ENCODE measurements around the gene NFKB2. TPM values are rescaled to one million over a fixed set of nuclear protein-coding genes. Genes with fewer than 3 reads are reported as not detected.

The NFKB2 gene
- total and polyA plus RNA-seq, 2 of the 4 experiments (the other 2 are of a cell fraction), result 16.1 to 32.3 TPM

DNA sequence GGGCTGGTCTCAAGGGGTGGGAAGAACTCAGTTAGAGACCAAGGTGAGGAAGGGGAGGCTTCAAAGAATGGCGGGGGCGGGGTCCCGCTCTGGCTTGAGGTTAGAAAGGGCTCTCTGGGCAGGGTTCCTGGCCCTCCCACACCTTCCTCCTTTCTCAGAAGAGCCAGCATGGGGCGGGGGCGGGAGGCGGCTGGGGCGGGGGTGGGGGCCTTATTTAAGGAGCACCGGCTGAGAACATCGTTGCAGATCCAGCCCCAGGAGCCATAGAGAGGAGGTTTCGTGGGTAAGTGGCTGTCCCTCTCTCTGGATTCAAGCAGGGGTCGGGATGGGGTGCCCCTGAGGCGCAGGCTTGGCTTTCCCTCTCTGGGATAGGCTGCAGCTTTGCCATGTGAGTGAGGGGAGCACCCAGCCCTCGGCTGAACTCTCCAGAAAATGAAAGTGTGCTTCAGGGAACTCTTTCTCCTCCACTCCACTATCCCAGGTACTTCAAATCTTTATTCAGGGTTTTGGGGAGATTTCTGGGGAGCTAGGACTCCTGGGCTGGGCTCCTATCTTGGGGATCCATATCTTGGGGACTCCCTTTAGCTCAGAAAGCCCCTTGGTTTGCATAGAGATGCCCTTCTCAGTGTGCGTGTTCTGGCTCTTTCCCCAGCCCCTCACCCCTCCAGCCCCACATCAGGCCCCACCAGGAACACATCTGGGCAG is 40.2 kb downstream of the NFKB2 start:
- peak overlapping the region; percentile 7; the same call in 1 of the 2 replicates for H3K4me3 ChIP-seq (ENCODE audit: insufficient read depth, low read depth, low read length)
- no peak overlapping the region; the same call in 1 of the 2 replicates for H3K4ac ChIP-seq (ENCODE audit: low read depth, low read length)
- H3K79me1 ChIP-seq (ENCODE audit: low read depth in 1 of 2, low read length in 2 of 2), result peaks cover 6 to 14% of the 10 kb centered on the region in 2 experiments; a peak in 3 of 4 replicates
- no TSS peak for BruUV-seq (replicated peaks)
- intact Hi-C loops (cut with micrococcal nuclease), result no loop called here
- no peak for ATAC-seq (ENCODE audit: low read depth)
- no peak overlapping the region for H2BK5ac ChIP-seq (ENCODE audit: low read depth, low read length, poor library complexity, severe bottlenecking)
- peak overlapping the region; percentile 87 for H4K5ac ChIP-seq (ENCODE audit: low read depth, low read length)
- peak overlapping the region; percentile 48 for H3K9ac ChIP-seq (ENCODE audit: low read depth, low read length)
- in situ Hi-C loops (cut with MboI; ENCODE audit: low sequenced_read_pairs), result no loop called here
- no peak overlapping the region for H2BK20ac ChIP-seq (ENCODE audit: low read depth, low read length)
- no peak overlapping the region for H3K14ac ChIP-seq (replicated peaks; ENCODE audit: low read depth, low read length)
- H4K8ac ChIP-seq (ENCODE audit: low read depth in 2 of 2, low read length in 2 of 2), result peak overlapping the region; percentile 34 to 94; a peak in 3 of 4 replicates
- H4K20me1 ChIP-seq (ENCODE audit: insufficient read depth, low read length), result no peaks in the 10 kb centered on the region
- H3K36me3 ChIP-seq (ENCODE audit: control insufficient read depth, insufficient read depth, low read length), result no peaks in the 10 kb centered on the region
- no peak overlapping the region for H2AK9ac ChIP-seq (replicated peaks; ENCODE audit: low read depth, low read length, poor library complexity)
- H2BK15ac ChIP-seq (ENCODE audit: low read depth, low read length), result no peak overlapping the region; the same call in 2 of the 3 replicates
- DNase-seq, result no peak
- TF ChIP-seq, protein P1, sequence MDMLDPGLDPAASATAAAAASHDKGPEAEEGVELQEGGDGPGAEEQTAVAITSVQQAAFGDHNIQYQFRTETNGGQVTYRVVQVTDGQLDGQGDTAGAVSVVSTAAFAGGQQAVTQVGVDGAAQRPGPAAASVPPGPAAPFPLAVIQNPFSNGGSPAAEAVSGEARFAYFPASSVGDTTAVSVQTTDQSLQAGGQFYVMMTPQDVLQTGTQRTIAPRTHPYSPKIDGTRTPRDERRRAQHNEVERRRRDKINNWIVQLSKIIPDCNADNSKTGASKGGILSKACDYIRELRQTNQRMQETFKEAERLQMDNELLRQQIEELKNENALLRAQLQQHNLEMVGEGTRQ (IDR thresholded peaks at IDR 0.05; ENCODE audit: low read depth, low read length), result 0 out of 2 replicates have a peak, but pooled peaks have one; percentile 21
- no peak for TF ChIP-seq SMC3 (IDR thresholded peaks at IDR 0.05; ENCODE audit: low read depth, low read length)
- H3K4me1 ChIP-seq (ENCODE audit: control insufficient read depth, insufficient read depth, low read length), result peaks cover 13% of the 10 kb centered on the region
- no peak overlapping the region for H2BK120ac ChIP-seq (ENCODE audit: low read depth, low read length)
- H2AK5ac ChIP-seq (ENCODE audit: low read depth, low read length), result no peak overlapping the region
- H3K18ac ChIP-seq (ENCODE audit: low read depth, low read length), result no peak overlapping the region
- ChIA-PET POLR2A (ENCODE audit: unreplicated experiment) (interaction anchor here (0.6 kb wide), 1 partner anchor 17 kb away, joined by 5 read pairs; no protein-coding TSS in a partner anchor), CTCF (no interaction called here)
- H3K4me2 ChIP-seq (ENCODE audit: low read depth, low read length), result peak overlapping the region; percentile 66
- no CpG with 5 or more reads among the region's 14 CpGs for WGBS, 2 experiments (ENCODE audit: extremely low coverage in 2 of 2, insufficient read length in 1 of 2)
- no peak overlapping the region for H3K23ac ChIP-seq (ENCODE audit: low read depth, low read length)
- dilution Hi-C loops (cut with HindIII; ENCODE audit: low sequenced_read_pairs, unreplicated experiment), result no loop called here
- H3K9me1 ChIP-seq (ENCODE audit: insufficient read depth, low read length), result peaks cover 5% of the 10 kb centered on the region; the same call in 1 of the 2 replicates
- no peak overlapping the region for H3K56ac ChIP-seq (ENCODE audit: extremely low read depth, insufficient read depth, low read length)
- peak overlapping the region; percentile 85 for H2AFZ ChIP-seq (replicated peaks; ENCODE audit: low read length, poor library complexity)
- no peak overlapping the region for H4K91ac ChIP-seq (ENCODE audit: insufficient read depth, low read depth, low read length)
- H3K27me3 ChIP-seq (ENCODE audit: control insufficient read depth, insufficient read depth, low read length), result no peaks in the 10 kb centered on the region
- no peaks in the 10 kb centered on the region for H3K9me3 ChIP-seq (ENCODE audit: control insufficient read depth, insufficient read depth, low read length)
- H3K27ac ChIP-seq (ENCODE audit: insufficient read depth, low read length), result no peak overlapping the region

Measured in IMR-90 (cell line).